NT2/D1 (cell line): Measurements from ENCODE around the gene FUT3.

Experiments used
- DNase-seq: peaks from one replicate; pipeline ENCODE4 v3.0.0-alpha.2; 2011; ENCODE audit warnings: low read depth, low spot score
- H3K27me3 ChIP-seq: 2 replicates; pipeline ENCODE4 v1.6.0; 2011; ENCODE audit warnings: mild to moderate bottlenecking; ENCODE audit not compliant: insufficient read length, insufficient read depth
- H3K36me3 ChIP-seq: 2 replicates; pipeline ENCODE4 v1.6.1; 2011; ENCODE audit warnings: mild to moderate bottlenecking, low read length, mixed read lengths; ENCODE audit not compliant: insufficient read depth, insufficient read length
- H3K4me1 ChIP-seq: 2 replicates; pipeline ENCODE4 v1.5.1; 2011; ENCODE audit not compliant: insufficient read depth, insufficient read length
- H3K4me3 ChIP-seq: 2 replicates; pipeline ENCODE4 v1.5.1; 2011; ENCODE audit warnings: low read depth; ENCODE audit not compliant: insufficient read length
- H3K9ac ChIP-seq: 2 replicates; pipeline ENCODE4 v1.6.0; 2011; ENCODE audit warnings: low read depth; ENCODE audit not compliant: insufficient read length
- H3K9me3 ChIP-seq: 2 replicates; pipeline ENCODE4 v1.5.1; 2011; ENCODE audit warnings: mild to moderate bottlenecking, low read length; ENCODE audit not compliant: insufficient read depth
- SUZ12 ChIP-seq: IDR thresholded peaks from 2 replicates; pipeline ENCODE4 v1.6.1; 2011; ENCODE audit not compliant: insufficient read length, insufficient read depth; ENCODE audit errors: extremely low read depth
- YY1 ChIP-seq: IDR thresholded peaks from 2 replicates; pipeline ENCODE4 v1.6.1; 2011; ENCODE audit not compliant: insufficient read length, insufficient read depth
- ZNF274 ChIP-seq: IDR thresholded peaks from 2 replicates; pipeline ENCODE4 v1.6.1; 2011; ENCODE audit warnings: mild to moderate bottlenecking, low read depth, low read length

The FUT3 gene

DNA sequence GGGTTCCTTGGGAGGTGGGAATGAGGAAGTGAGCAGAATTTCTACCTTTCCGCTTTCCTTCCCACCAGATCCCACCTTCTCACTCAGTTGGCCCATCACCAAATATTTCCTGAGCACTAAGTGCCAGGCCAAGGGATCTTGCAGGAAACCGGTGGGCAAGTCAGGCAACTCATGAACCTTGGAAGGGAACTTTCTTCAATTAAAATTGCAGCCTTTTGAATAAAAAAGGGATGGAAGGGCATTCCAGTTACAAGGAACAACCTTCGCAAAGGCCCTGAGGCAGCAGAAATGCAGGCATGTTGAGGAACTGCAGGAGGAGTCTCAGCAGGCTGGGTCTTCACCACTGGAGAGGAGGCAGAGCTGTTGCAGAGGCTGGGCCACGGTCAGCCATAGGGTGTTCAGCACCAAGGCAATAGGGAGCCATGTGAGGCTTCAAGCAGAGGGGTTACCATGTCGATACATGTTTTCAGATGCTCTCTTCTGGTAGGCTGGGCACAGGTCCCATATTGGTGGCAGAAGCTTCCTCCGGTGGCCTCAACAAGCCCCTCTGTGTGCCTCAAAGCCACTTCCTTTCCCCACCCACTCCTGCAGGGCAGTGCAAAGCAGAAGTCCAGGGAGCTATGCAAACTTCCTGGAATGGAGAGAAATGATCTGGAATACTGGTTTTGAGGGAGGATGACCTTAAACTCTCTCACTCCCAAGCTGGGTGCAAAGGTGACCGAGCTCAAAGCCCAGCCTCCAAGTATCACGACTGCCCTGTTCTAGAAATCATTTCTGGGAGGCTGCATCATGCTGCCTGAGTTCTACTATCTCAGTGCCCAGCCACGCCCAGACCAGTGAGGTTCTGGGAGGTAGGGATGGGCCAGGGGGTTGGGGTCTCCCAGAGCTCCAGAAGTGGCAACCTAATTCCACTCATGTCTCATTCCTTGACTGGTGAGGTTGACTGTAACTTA, 11.9 kb downstream of the FUT3 start, which contains the start of gene FUT6:
Gene FUT6, minus strand, starts transcription at position 638 of the 953 bp plus-strand sequence. CDS start 7,135 bp downstream, outside the sequence.
- Histone ChIP-seq H3K4me3 (no peak within 1 kb of the TSS), H3K4me1 (peaks cover 7% of the 10 kb centered on the region), H3K36me3 (no peaks in the 10 kb centered on the region), H3K9me3 (no peaks in the 10 kb centered on the region), H3K27me3 (peaks cover 6% of the 10 kb centered on the region), H3K9ac (peak within 1 kb of the TSS; percentile 5)
- no peak for TF ChIP-seq SUZ12
- TF ChIP-seq ZNF274: no peak
- no peak for TF ChIP-seq YY1
- no peak for DNase-seq

DNA sequence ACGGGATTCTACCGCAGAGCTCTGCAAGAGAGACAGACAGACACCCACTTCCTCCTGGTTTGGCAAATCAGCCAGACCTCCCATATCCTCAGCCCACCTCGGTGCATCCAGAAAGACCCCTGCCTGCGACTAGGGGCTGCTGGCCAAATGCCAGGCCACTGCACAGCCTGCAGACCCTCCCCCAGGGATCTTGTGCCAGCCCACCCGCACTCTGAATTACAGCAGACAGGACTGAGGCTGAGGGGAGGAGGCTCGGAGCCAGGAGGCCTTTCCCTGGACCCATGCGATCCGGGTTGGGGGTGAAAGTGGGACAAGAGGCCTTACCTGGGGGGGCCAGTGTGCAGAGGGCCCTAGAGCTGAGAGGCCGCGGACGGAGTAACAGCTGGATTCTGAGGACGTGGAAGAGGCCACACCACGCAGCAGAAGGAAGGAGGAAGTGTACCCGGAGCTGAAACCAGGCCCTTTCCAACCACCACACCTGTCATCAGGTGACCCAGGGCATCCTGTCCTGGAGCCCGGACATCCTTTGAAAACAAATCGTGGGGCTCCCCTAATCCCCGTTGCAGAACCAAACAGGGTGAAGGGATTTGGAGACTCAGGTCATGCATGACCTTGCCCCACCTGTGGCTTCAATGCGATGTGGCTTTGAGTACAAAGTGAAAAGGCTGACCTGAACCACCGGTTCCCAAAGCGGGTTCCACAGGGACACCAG, 12.7 kb downstream of the FUT3 start:
- Histone ChIP-seq H3K36me3 (no peaks in the 10 kb centered on the region), H3K27me3 (peaks cover 6% of the 10 kb centered on the region), H3K4me1 (peaks cover 7% of the 10 kb centered on the region), H3K9ac (no peak overlapping the region), H3K9me3 (no peaks in the 10 kb centered on the region), H3K4me3 (no peak overlapping the region)
- no peak for DNase-seq
- TF ChIP-seq YY1 (no peak), SUZ12 (no peak), ZNF274 (no peak)

DNA sequence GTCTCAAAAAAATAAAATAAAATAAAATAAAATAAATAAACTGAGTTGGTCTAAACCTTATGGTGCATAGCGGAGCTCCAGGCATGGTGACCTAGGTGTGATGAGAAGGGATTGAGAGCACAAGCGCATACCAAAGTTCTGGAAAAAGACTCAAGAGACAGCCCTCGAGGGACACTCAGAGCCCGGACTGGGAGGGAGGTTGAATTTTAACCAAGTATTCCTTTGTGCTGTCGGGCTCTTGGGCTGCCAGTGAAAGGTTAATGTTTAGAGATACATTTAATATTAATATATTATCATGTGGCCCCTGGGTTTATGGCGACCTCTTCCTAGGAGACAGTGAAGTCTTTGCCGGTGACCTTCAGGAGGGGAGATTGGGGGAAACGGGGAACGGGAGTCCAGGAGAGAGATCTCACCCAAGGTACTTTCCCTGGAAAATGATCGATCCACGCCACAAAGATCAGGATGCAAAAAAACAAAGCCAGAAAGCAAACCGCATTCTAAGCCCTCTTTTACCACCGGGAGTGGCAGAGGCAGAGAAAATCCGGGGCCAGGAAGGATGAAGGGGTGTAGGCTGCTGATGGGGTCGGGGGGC, 13.4 kb downstream of the FUT3 start:
- Histone ChIP-seq H3K9ac (no peak overlapping the region), H3K4me1 (peaks cover 7% of the 10 kb centered on the region), H3K4me3 (no peak overlapping the region), H3K27me3 (peaks cover 6% of the 10 kb centered on the region), H3K9me3 (no peaks in the 10 kb centered on the region), H3K36me3 (no peaks in the 10 kb centered on the region)
- no peak for TF ChIP-seq SUZ12
- TF ChIP-seq YY1: no peak
- TF ChIP-seq ZNF274: no peak
- no peak for DNase-seq

DNA sequence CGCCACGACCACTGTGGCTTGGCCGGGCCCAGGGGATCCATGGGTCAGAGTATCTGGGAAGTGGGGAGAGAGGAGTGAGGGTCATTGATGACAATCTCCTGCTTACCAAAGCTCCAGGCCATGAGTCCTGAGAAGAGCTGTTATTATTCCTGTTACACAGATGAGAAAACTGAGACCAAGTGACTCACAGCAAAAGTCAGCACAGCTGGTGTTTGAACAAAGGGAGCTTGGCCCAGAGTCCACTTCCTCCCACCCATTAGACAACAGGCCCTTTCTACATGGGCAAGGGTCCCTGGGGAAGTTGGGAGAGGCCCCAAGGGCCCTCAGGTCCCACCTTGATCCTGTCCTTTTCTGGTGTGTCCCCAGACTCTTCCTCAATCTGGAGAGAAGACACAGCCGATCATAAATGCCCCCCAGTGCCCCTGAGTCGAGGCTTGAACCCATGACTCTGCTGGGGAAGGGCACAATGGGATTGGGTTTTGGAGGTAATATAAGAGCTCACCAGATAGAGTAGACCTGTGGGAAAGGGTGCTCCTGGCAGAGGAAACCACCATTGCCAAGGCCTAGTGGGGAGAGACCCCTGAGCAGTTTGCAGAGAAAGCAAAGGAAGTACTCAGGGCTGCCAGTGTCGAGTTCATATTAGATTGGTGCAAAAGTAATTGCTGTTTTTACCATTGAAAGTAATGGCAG, 18.6 kb downstream of the FUT3 start:
- Histone ChIP-seq H3K9ac (no peak overlapping the region), H3K4me1 (peaks cover 5% of the 10 kb centered on the region), H3K36me3 (no peaks in the 10 kb centered on the region), H3K4me3 (no peak overlapping the region), H3K27me3 (peaks cover 6% of the 10 kb centered on the region), H3K9me3 (no peaks in the 10 kb centered on the region)
- no peak for TF ChIP-seq YY1
- TF ChIP-seq ZNF274: no peak
- TF ChIP-seq SUZ12: no peak
- no peak for DNase-seq

DNA sequence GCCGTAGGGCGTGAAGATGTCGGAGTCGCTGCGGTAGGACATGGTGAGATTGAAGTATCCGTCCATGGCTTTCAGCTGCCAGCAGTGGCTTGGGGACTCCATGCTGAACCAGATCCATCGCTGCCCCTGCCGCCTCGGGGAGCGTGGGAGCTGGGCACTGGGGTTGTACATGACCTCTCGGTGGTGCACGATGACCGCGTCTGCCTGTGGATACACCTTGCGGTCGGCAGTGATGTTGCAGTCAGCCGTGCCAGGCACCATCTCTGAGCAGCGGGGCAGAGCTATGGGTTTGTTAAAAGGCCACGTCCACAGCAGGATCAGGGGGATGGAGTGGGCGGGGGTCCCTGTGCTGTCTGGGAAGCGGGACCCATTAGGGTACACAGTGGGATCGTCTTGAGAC, 19.2 kb downstream of the FUT3 start:
- peaks cover 6% of the 10 kb centered on the region for H3K27me3 ChIP-seq
- no peaks in the 10 kb centered on the region for H3K9me3 ChIP-seq
- H3K36me3 ChIP-seq: no peaks in the 10 kb centered on the region
- no peak overlapping the region for H3K9ac ChIP-seq
- TF ChIP-seq SUZ12 (no peak), ZNF274 (no peak), YY1 (no peak)
- no peak overlapping the region for H3K4me3 ChIP-seq
- peaks cover 9% of the 10 kb centered on the region for H3K4me1 ChIP-seq
- no peak for DNase-seq

DNA sequence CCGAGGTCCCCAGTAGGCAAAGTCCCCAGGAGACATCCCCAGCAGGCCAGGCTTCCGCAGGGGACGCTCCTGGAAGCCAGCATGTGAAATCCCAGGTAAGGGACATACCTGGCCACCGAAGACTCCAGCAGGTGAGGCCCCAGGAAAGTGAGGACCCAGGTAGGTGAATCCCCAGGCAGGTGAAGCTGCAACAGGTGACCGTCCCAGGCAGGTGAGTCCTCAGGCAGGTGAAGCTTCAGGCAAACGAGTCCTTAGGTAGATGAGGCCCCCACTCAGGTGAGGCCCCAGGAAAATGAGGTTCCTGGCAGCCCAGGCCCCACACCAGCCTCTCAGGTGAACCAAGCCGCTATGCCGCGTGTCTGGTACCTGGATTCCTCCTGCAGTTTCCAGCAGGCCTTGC, 20.1 kb downstream of the FUT3 start:
- no peaks in the 10 kb centered on the region for H3K9me3 ChIP-seq
- H3K4me1 ChIP-seq: peaks cover 16% of the 10 kb centered on the region
- H3K9ac ChIP-seq: no peak overlapping the region
- H3K27me3 ChIP-seq: peaks cover 6% of the 10 kb centered on the region
- H3K36me3 ChIP-seq: no peaks in the 10 kb centered on the region
- H3K4me3 ChIP-seq: no peak overlapping the region
- DNase-seq: no peak
- TF ChIP-seq YY1 (no peak), ZNF274 (no peak), SUZ12 (no peak)
